SK-MEL-5 (cell line): Measurements from ENCODE around the gene IL4R. TPM values are rescaled to one million over a fixed set of nuclear protein-coding genes. Genes with fewer than 3 reads are reported as not detected.
A peak's percentile ranks its signal among the peaks of the same experiment; 100 is the strongest.
"Not testable (repeated sequence)": the region's sequence is repeated elsewhere in the genome, so short reads cannot be mapped to it uniquely, and the experiment has no call there.

Experiments used
- DNase-seq: peaks from one replicate; pipeline ENCODE4 v3.0.0-alpha.2; 2016; ENCODE audit warnings: low read depth, low spot score
- in situ Hi-C: cut with HindIII; loops from 2 replicates; pipeline ENCODE4 v1.10.0; 2016; ENCODE audit warnings: low sequenced_read_pairs, high pct_unique_total_duplicates, low pct_unique_long_range_greater_than_20kb
- total RNA-seq: library from RNA; depleted of rRNA; stranded (reverse); fragments of >200 nt; shearing (Covaris generic); gene quantifications from 2 replicates; pipeline ENCODE4 v1.2.3, GENCODE V29; 2014

IL4R gene
- total RNA-seq, 1 experiment from 2014 or later = 5.6 TPM

- DNase-seq = no peak
- in situ Hi-C loops = no loop called here
Observed at GRCh38 chr16:27401768-27402568, 88.2 kb downstream of the IL4R start, which contains the start of gene IL21R. IL21R (plus strand) TSS chr16:27402174; CDS start chr16:27430072, 27,898 bp downstream.

- in situ Hi-C loops = no loop called here
- no peak for DNase-seq
Observed at GRCh38 chr16:27402569-27402963, 88.8 kb downstream of the IL4R start.

DNA sequence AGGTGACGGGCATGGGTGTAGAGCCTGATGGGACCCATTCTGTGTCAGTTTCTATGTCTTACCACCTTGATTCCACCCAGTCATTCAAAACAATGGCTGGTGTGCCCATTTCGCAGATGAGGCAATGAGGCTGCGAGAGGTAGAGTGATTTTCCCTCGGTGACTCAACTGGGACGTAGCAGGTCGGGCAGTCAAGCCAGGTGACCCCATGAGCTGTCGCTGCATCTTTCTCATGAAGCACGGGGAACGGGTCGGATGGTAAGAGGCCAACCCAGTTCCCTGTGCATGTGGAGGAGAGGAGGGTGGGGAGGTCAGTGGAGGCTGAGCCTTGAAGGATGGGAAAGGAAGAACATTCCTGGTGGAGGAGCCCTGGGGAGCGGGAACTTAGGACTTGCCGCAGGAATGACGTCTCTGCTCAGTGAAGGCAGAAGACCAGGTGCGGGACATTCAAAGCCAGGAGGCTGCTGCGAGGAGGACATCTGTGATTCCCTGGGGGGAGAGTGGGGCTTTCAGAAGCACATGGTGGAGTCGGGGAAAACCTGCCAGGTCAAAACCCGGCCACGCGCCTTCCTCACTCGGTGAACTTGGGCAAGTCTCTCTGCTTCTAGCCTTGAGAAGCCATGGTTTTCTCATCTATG, 89.3 kb downstream of the IL4R start:
- in situ Hi-C loops = no loop called here
- DNase-seq = no peak

DNA sequence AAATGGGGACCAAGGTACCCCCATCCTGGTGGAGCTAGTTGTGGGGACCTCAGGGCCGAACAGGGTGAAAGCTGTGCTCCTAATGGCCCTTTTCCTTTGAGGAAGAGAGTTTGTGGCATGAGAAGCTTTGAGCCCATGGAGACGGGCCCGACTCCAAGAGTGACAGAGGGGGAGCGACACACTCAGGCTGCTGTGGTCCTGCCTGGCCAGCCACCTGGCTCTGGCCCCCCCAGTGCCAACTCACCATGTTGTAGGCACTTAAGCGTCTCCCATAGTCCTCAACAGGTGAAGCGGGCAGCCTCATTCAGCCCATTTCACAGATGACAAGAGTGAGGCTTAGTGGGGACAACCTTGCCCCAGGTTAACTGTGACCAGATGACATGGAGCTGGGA, 89.8 kb downstream of the IL4R start:
- in situ Hi-C loops = no loop called here
- DNase-seq = no peak

GRCh38 chr16:27404163-27404823, 90.5 kb downstream of the IL4R start:
- in situ Hi-C loops = no loop called here
- no peak for DNase-seq

- no peak for DNase-seq
- in situ Hi-C loops = no loop called here
Observed at GRCh38 chr16:27405546-27406451, 92.0 kb downstream of the IL4R start.

DNA sequence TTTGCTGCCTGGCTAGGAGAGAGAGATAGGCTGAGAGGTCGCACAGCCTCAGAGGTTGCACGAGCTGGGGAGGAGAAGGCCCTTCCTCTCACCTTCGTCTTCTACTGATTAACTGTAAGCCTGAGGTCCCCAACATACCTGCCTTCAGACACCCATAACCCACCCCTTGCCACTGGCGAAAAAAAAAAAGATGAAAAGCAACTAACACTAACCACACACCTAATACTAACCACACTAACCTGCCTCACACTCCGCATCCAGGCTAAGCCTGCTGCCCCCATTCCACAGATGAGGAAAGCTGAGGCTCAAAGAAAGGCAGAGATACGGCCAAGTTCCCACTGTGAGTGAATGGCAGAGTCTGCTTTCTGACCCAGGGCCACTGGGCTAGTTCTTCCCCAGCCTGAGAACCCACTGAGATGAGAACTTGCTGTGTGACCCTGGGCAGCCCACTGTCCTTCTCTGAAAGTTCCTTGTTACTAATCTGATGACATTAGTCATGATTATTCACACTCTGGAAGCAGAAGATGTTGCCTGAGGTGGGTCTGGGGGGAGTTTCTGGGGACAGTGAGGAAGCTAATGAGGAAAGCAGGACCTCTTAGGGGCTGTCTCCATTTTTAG, 92.8 kb downstream of the IL4R start:
- in situ Hi-C loops = no loop called here
- no peak for DNase-seq

- no peak for DNase-seq
- in situ Hi-C loops = no loop called here
Observed at GRCh38 chr16:27407133-27407532, 93.4 kb downstream of the IL4R start.

GRCh38 chr16:27408012-27408601, 94.3 kb downstream of the IL4R start:
- DNase-seq = peak; percentile 49

GRCh38 chr16:27408602-27409031, 94.8 kb downstream of the IL4R start:
- in situ Hi-C loops = no loop called here

More at GRCh38 chr16:27408012-27408601, 94.3 kb downstream of the IL4R start:
- in situ Hi-C loops = no loop called here

DNA sequence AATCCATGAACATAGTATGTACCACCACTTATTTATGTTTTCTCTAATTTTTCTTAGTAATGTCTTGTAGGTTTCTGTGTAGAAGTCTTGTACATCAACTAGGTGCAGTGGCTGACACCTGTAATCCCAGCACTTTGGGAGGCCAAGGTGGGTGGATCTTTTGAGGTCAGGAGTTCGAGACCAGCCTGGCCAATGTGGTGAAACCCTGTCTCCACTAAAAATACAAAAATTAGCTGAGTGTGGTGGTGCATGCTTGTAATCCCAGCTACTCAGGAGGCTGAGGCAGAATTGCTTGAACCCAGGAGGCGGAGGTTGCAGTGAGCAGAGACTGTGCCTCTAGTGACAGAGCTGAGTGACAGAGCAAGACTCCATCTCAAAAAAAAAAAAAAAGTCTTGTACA, 96.2 kb downstream of the IL4R start:
- DNase-seq, in situ Hi-C loops: not testable (repeated sequence)

More at GRCh38 chr16:27408602-27409031, 94.8 kb downstream of the IL4R start:
- no peak for DNase-seq

GRCh38 chr16:27410761-27411160, 97.0 kb downstream of the IL4R start:
- in situ Hi-C loops = no loop called here
- no peak for DNase-seq

DNA sequence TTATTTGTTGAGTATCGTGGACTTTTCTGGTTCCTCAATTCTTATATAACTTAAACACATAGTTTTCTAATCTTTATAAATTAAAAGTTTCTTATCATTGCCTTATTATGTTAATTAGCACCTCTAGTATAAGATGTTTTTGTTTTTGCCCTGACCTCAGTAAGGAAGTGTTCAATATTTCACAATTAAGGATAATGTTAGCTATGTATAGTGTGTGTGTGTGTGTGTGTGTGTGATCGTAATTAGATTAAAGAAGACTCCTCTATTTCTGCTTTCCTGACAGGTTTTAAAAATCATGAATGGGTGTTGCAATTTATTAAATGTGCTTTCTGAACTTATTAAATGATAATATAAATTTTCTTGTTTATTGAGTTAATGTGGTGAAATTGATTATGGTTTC, 100.2 kb downstream of the IL4R start:
- DNase-seq = no peak
- in situ Hi-C loops = no loop called here
